ENCODE data around the gene ZNF423. TPM values are rescaled to one million over a fixed set of nuclear protein-coding genes. Genes with fewer than 3 reads are reported as not detected.

ZNF423 gene
- total RNA-seq, 1 donor from 2014 or later: 19.8 TPM

DNA sequence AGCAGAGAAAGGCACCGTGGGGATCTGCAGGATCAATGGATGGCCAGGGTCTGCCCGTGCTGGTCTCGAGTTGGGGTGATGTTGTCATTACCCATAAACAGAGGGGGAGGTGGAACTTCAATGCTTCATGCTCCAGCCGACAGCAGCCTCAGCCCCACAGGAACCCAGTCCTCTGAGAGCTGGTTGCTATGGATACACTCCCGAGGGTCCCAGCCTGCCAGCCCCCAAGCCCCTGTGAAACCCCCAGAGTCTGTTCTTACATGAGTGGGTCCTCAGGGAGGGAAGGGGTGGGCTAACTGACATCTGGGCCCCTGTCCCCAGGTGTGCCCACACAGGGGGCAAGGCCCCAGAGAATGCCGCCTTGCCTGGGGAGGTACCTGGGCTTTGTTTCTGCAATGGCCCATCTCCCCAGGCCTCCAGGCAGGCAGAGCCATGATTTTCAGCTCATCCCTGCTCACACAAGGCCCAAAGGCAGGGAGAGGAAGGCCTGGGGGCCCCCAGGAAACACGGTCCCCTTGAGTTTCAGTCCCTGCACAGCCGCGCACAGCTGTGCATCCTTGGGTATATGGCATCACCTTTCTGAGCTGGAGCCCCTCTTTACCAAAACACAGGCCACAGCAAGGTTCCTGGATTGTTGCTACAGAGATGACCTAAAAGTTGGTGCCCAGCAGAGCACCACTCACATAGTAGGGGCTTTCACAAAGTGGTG is 223.7 kb downstream of the ZNF423 start:
- Mint-ChIP-seq H3K9me3 (no peaks in the 10 kb centered on the region), H3K27me3 (ENCODE audit: low read depth) (no peaks in the 10 kb centered on the region), H3K4me3 (no peak overlapping the region), H3K4me1 (peaks cover 8% of the 10 kb centered on the region), H3K27ac (no peak overlapping the region), H3K36me3 (peaks cover 10% of the 10 kb centered on the region)
- TF ChIP-seq, protein P1, sequence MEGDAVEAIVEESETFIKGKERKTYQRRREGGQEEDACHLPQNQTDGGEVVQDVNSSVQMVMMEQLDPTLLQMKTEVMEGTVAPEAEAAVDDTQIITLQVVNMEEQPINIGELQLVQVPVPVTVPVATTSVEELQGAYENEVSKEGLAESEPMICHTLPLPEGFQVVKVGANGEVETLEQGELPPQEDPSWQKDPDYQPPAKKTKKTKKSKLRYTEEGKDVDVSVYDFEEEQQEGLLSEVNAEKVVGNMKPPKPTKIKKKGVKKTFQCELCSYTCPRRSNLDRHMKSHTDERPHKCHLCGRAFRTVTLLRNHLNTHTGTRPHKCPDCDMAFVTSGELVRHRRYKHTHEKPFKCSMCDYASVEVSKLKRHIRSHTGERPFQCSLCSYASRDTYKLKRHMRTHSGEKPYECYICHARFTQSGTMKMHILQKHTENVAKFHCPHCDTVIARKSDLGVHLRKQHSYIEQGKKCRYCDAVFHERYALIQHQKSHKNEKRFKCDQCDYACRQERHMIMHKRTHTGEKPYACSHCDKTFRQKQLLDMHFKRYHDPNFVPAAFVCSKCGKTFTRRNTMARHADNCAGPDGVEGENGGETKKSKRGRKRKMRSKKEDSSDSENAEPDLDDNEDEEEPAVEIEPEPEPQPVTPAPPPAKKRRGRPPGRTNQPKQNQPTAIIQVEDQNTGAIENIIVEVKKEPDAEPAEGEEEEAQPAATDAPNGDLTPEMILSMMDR (IDR thresholded peaks at IDR 0.05; ENCODE audit: unreplicated experiment): no peak
- no peak for DNase-seq (ENCODE audit: low spot score in 2 of 2, unreplicated experiment in 2 of 2)

DNA sequence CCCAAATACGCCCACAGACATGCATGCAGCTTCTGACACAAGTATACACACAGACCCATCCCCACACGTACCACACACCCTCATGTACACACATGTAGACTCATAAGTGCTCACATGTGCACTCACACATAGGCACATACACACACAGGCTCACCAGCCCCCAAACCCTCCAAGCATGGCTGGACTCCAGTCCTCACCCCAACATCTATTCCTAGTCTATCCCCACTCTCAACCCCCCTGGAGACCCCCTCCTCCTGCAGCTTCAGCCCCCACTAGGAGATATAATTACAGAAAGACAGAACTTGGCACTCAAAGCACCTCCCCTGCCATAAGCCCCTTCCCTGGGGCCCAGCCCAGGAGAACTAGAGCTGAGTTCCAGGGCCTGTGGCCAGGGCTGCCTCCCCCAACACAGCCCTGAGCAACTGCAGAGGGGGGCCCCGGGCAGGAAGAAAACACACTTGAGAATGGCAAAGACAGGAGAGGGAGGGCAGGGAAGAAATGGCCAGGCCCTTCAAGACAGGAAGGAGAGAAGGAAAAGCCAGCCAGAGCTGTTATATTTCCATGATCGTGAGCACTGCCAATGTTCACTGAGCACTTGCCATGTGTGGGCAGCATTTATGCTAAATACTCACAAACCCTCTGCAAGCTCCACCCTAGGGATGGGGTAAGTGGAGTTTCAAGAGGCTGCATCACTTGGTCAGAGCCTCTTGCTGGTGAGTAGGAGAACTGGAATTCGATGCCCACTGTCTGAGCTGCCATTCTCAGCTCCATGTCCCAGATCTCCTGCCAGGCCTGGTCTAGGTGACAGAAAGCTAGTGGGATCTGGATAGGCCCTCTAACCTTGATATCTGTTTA is 224.5 kb downstream of the ZNF423 start:
- H3K4me3 Mint-ChIP-seq: no peak overlapping the region
- peak overlapping the region; percentile 65 for H3K27ac Mint-ChIP-seq
- peak in 1 of 2 experiments; percentile 9 for DNase-seq (ENCODE audit: low spot score in 2 of 2, unreplicated experiment in 2 of 2)
- peaks cover 3% of the 10 kb centered on the region for H3K36me3 Mint-ChIP-seq
- peaks cover 8% of the 10 kb centered on the region for H3K4me1 Mint-ChIP-seq
- H3K9me3 Mint-ChIP-seq: no peaks in the 10 kb centered on the region
- TF ChIP-seq, protein P1 (IDR thresholded peaks at IDR 0.05; ENCODE audit: unreplicated experiment): no peak
- no peaks in the 10 kb centered on the region for H3K27me3 Mint-ChIP-seq (ENCODE audit: low read depth)

DNA sequence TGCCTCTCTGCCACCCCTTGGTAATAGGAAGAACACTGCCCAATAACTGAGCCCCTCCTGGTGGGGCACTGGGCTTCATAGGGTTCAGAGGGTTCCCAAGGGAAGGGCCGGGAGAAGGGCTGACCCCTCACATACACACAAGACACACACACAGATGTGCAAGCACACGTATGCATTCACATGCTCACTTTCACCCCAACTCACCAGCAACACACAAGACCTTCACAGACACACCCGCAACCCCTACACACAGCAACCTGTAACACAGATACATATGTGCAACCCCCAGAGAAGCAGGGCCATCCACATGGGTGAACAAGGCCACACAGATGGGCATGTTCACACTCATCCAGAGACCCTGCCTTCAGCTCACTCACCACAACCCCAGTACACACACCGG is 225.1 kb downstream of the ZNF423 start:
- TF ChIP-seq, protein P1 (IDR thresholded peaks at IDR 0.05; ENCODE audit: unreplicated experiment): no peak
- peak in 1 of 2 experiments; percentile 16 for DNase-seq (ENCODE audit: low spot score in 2 of 2, unreplicated experiment in 2 of 2)
- Mint-ChIP-seq H3K36me3 (peaks cover 3% of the 10 kb centered on the region), H3K4me1 (peaks cover 8% of the 10 kb centered on the region), H3K4me3 (no peak overlapping the region), H3K9me3 (no peaks in the 10 kb centered on the region), H3K27ac (no peak overlapping the region), H3K27me3 (ENCODE audit: low read depth) (no peaks in the 10 kb centered on the region)

DNA sequence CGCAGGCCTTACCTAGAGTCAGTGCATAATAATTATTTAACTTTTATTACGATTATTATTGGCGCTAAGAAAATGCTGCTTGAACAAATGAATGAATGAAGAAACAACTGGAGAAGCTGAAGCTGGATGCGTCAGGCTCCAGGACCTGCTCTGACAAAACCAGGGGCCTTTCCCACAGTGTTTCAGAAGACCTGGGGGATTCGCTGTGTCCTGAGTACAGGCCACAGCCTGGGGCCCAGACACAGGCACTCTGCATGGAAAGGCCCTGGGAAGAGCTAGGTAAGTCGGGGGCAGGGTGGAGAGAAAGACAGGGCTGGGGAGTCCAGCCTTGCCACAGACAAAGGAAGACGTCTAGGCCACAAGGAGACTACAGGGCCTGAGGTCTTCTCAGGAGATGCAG is 226.1 kb downstream of the ZNF423 start:
- peaks cover 1% of the 10 kb centered on the region for H3K36me3 Mint-ChIP-seq
- TF ChIP-seq, protein P1 (IDR thresholded peaks at IDR 0.05; ENCODE audit: unreplicated experiment): no peak
- no peaks in the 10 kb centered on the region for H3K9me3 Mint-ChIP-seq
- no peaks in the 10 kb centered on the region for H3K27me3 Mint-ChIP-seq (ENCODE audit: low read depth)
- no peak overlapping the region for H3K4me3 Mint-ChIP-seq
- peaks cover 8% of the 10 kb centered on the region for H3K4me1 Mint-ChIP-seq
- peak in 1 of 2 experiments; percentile 17 for DNase-seq (ENCODE audit: low spot score in 2 of 2, unreplicated experiment in 2 of 2)
- no peak overlapping the region for H3K27ac Mint-ChIP-seq

DNA sequence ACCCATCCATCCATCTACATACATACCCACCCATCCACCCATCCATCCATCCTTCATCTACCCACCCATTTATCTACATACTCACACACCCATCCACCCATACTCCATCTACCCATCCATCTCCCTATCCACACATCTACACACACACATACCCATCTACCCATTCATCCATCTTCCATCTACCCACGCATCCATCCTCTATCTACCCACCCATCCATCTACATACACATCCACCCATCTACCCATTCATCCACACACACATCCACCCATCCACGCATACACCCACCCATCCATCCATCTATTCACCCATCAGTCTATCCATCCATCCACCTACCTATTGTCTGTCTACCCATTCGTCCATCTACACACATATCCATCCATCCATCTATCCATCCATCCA is 227.8 kb downstream of the ZNF423 start:
- Mint-ChIP-seq H3K27me3 (ENCODE audit: low read depth) (no peaks in the 10 kb centered on the region), H3K4me1 (peaks cover 8% of the 10 kb centered on the region), H3K9me3 (no peaks in the 10 kb centered on the region), H3K36me3 (peaks cover 2% of the 10 kb centered on the region), H3K4me3 (no peak overlapping the region), H3K27ac (no peak overlapping the region)
- TF ChIP-seq, protein P1 (IDR thresholded peaks at IDR 0.05; ENCODE audit: unreplicated experiment): no peak
- no peak for DNase-seq (ENCODE audit: low spot score in 2 of 2, unreplicated experiment in 2 of 2)
